Ishikawa (cell line): ENCODE measurements around the gene DNAJA1.

Source experiments
- CREB1 ChIP-seq: IDR thresholded peaks from 2 replicates; pipeline ENCODE4 v1.6.1; 2012; ENCODE audit warnings: low read depth
- EGR1 ChIP-seq: IDR thresholded peaks from 2 replicates; pipeline ENCODE4 v1.6.1; 2012
- EP300 ChIP-seq: IDR thresholded peaks from 2 replicates; pipeline ENCODE4 v1.6.1; 2012; ENCODE audit warnings: borderline replicate concordance
- MAX ChIP-seq: IDR thresholded peaks from 2 replicates; pipeline ENCODE4 v1.6.1; 2012
- RAD21 ChIP-seq: IDR thresholded peaks from 2 replicates; pipeline ENCODE4 v1.6.1; 2012; ENCODE audit warnings: low read depth
- REST ChIP-seq: IDR thresholded peaks from 2 replicates; pipeline ENCODE4 v1.6.1; 2012; ENCODE audit warnings: low read depth, mild to moderate bottlenecking
- TAF1 ChIP-seq: IDR thresholded peaks from 2 replicates; pipeline ENCODE4 v1.6.1; 2012; ENCODE audit warnings: low read depth, mild to moderate bottlenecking
- TCF12 ChIP-seq: IDR thresholded peaks from 2 replicates; pipeline ENCODE4 v1.6.1; 2012; ENCODE audit warnings: low read depth
- TEAD4 ChIP-seq: IDR thresholded peaks from 2 replicates; pipeline ENCODE4 v1.6.1; 2012
- USF1 ChIP-seq: IDR thresholded peaks from 2 replicates; pipeline ENCODE4 v1.6.1; 2012
- YY1 ChIP-seq: IDR thresholded peaks from 2 replicates; pipeline ENCODE4 v1.6.1; 2012; ENCODE audit warnings: low read depth

GRCh38 chr9:33017283-33018041 lies 7.6 kb upstream of the DNAJA1 start:
- TF ChIP-seq EP300 (no peak), MAX (no peak), CREB1 (no peak), USF1 (no peak), EGR1 (no peak), REST (no peak), RAD21 (no peak), TCF12 (no peak), TEAD4 (no peak), TAF1 (no peak), YY1 (no peak)
